ENCODE data around the gene GOLGB1.

GRCh38 chr3:121660356-121661171 lies 89.0 kb downstream of the GOLGB1 start, which contains the start of gene HCLS1:
- TF ChIP-seq CTCF (IDR thresholded peaks at IDR 0.05; ENCODE audit: extremely low read depth in 1 of 2, insufficient read depth in 1 of 2, low read depth in 1 of 2, low read length in 2 of 2), result no peak
- TF ChIP-seq JUN (IDR thresholded peaks at IDR 0.05; ENCODE audit: borderline replicate concordance, insufficient read depth, insufficient read length, low read depth), result no peak
- TF ChIP-seq MAX (IDR thresholded peaks at IDR 0.05; ENCODE audit: insufficient read depth, insufficient read length), result no peak
